Skeletal muscle cell (primary cell): ENCODE results near the gene SLC2A2.
"Not testable (repeated sequence)": the region's sequence is repeated elsewhere in the genome, so short reads cannot be mapped to it uniquely, and the experiment has no call there.

Experiments
- DNase-seq: peaks from one replicate; pipeline ENCODE4 v3.0.0-alpha.2; 2010; ENCODE audit warnings: low read depth
- H3K4me3 ChIP-seq: 2 replicates; pipeline ENCODE4 v1.5.1; 2011; ENCODE audit warnings: low read depth, mild to moderate bottlenecking, control low read depth, low read length, moderate library complexity

SLC2A2 gene

DNA sequence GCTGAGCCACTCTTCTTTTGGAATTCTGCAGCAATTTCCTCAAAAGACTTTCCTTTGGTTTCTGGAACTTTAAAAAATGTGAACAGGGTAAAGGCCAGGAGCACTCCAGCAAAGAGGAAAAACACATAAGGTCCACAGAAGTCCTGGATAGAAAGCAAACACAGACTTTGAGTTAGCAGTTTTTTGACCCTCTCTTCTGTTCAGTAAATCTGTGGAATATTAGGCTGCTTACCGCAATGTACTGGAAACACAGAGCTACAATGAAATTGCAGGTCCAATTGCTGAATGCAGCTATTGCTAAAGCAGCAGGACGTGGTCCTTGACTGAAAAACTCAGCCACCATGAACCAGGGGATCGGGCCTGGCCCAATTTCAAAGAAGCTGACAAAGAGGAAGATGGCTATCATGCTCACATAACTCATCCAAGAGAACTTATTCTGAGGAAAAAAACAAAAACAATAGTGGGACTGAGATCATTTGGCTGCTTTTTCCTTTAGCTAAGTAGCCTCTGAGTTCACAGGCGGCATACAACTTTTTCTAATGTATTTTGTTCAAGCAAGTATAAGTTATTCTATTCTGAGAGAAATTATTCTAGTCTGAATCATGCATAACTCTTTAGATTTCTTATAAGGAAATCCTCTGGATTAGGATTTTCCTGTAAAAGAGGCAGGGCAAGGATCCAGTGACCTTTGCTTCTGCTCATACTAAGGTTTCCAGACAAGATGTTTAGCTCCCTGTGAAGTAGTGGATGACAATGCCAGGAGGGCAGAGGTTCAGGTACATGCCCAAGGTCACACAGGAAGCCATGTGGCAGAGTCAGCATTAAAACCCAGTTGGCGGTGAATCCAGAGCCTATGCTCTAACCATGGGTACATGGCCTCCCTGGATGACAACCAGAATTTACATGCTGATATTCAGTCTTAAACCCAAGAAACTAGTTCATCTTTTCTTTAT lies 28.3 kb downstream of the SLC2A2 start:
- DNase-seq, result no peak
- no peak overlapping the region for H3K4me3 ChIP-seq

DNA sequence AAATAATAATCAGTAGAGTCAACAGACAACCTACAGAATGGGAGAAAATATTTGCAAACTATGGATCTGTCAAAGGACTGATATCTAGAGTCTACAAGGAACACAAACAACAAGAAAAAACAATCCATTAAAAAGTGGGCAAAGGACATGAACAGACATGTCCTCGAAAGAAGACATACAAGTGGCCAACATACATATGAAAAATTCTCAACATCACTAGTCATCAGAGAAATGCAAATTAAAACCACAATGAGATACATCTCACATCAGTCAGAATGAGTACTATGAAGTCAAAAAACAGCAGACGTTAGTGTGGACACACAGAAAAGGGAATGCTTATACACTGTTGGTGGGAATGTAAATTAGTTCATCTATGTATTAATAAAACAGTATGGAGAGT lies 33.7 kb downstream of the SLC2A2 start:
- DNase-seq, result no peak
- no peak overlapping the region for H3K4me3 ChIP-seq

DNA sequence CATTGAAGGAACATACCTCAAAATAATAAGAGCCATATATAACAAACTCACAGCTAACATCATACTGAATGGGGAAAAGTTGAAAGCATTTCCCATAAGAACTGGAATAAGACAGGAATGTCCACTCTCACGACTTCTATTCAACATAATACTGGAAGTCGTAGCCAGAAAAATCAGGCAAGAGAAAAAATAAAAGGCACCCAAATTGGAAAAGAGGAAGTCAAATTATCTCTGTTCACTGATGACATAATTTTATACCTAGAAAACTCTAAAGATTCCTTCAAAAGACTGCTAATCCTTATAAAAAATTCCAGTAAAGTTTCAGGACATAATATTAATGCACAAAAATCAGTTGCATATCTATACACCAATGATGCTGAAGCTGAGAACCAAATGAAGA lies 34.9 kb downstream of the SLC2A2 start:
- DNase-seq, result no peak
- no peak overlapping the region for H3K4me3 ChIP-seq

DNA sequence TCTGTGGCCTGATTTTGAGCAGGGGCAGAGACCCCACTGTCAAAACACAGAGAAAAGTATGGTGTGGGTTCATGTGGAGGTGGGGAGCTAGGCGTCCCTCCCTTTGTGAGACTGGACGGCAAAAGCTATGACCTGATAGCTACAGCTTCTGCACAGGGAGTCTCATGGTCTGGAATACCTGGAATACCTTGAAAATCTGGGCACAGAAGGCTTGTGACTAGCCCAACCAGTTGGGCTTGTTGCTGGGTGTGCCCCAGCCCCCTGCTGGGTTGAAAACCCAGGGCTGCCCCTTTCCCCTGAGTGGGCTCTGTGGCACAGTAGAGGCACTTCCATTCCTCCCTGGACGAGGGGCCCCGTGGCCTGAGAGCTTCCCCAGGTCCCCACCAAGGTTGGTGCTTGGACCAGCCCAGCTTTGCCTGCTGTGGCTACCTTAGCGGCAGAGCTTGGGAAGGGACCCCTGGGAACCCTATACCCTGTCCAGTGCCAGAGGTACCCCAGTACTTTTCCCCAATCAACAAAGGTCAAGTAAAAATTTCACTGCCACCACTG lies 37.3 kb downstream of the SLC2A2 start:
- DNase-seq, result no peak
- no peak overlapping the region for H3K4me3 ChIP-seq

DNA sequence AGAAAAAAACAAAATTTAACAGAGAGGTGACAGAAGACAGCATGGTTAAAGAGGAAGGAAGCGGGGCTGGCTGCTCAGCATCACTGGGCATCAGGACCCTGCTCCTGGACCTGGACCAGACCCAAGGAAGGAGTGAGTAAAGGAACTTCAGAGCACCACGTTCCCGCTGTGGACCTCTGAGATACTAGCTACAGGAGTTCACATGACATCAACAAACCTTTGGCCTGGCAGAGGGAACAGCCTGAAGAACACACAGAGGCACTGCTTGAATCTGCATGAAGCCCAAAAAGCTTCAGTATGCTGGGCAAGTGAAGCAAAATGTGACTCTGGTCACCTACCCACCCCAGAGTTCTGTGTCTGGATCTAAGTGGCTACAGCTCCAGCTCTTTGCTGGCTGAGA lies 38.1 kb downstream of the SLC2A2 start:
- H3K4me3 ChIP-seq, result no peak overlapping the region
- DNase-seq, result no peak

DNA sequence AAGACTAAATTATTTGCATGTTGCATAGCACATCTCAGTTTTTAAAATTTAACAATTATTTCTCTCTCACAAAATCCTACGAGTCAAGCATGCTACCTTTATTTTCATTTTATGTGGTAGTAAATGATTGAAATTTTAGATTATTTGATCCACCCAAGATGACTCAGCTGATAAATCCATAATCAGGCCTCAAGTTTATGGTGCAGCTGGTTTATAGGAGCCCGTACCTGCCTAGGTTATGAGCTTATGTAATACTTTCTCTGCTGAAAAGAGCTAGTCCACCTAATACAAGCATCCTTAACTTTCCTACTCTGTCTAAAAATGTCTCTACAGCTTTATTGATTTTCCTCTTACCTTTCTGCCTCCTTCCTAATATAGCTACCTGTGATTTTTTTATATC lies 41.2 kb downstream of the SLC2A2 start:
- H3K4me3 ChIP-seq, result no peak overlapping the region
- DNase-seq, result no peak

DNA sequence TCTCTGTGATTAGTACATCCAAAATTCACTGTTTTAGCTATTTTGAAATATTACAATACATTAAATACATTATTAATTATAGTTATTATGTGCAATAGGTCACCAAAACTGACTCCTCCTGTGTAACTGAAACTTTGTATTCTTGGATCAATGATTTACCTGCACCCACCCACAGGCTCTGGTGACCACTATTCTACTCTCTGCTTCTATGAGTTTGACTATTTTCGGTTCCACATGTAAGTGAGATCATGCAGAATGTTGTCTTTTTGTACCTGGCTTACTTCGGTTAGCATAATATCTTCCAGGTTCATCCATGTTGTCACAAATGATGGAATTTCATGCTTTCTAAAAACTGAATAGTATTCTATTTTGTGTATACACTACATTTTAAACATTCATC lies 43.8 kb downstream of the SLC2A2 start:
- DNase-seq, result no peak

DNA sequence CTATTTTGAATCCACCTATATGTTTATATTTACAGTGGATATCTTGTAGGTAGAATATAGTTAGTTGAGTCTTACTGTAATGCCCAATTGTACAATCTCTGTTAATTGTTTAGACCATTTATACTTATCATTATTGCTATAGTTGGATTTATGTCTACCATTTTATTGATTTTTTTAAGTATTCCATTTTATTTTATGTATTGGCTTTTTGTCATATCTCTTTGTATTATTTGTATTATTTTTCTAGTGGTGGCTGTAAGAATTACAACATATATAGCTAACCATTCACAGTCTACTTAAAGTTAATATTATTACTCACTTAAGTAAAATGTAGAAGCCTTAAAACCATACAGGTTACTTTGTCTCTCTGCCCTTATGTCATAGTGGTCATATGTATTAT lies 46.1 kb downstream of the SLC2A2 start:
- H3K4me3 ChIP-seq, result no peak overlapping the region
- DNase-seq, result no peak

More for the DNA sequence above, 43.8 kb downstream of the SLC2A2 start:
- H3K4me3 ChIP-seq, result no peak overlapping the region

DNA sequence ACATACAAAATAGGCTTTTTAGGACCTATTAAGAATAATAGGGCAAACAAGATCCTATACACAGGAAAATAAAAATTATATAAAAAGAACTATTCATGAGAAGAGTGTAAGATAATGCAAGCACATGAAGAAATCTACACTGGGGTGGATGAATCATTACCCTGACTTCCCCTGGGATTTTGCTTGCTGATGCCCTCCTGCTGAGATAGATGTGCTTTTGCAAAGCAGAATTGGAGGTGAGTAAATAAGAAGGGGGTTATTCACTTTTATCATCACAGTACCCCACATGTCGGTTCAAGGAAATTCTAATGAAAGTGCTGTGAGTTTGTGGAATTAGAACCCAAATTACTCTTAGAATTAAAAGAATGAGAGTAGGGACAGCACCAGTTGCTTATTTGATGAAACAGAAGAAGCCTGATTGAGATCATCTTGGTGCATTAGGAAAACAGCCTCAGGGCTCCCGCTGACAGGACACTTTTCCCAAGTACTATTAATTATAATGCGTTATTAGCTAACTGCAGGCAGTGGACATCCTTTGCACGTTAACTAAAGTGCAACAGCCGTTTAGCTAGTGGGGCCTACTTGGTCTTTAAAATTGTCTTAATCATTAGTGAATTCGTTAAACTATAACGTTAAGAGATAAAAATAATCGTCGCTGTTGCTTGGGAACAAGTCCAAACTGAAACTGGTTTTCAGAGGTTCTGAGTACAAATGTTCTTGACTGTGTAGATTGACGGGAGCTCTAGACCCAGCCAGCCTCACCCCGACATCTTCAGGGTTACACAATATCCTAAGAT lies 48.4 kb downstream of the SLC2A2 start:
- H3K4me3 ChIP-seq, result no peak overlapping the region
- DNase-seq, result peak; percentile 73

DNA sequence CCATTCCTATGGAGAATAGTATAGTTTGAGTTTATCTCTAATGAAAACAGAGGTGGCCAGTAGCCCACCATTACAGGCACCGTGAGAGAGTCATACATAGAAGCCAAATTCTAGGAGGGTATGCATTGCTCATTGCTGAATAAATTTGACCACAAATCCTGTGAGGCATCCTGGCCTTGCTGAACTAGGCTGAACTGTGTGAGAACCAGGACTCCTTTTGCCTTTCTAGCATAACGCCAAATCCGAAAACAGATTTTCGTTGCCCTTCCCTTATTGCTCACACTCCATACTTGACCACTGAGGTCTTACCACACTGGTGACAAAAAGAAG lies 50.4 kb downstream of the SLC2A2 start:
- H3K4me3 ChIP-seq, result no peak overlapping the region
- DNase-seq, result no peak

DNA sequence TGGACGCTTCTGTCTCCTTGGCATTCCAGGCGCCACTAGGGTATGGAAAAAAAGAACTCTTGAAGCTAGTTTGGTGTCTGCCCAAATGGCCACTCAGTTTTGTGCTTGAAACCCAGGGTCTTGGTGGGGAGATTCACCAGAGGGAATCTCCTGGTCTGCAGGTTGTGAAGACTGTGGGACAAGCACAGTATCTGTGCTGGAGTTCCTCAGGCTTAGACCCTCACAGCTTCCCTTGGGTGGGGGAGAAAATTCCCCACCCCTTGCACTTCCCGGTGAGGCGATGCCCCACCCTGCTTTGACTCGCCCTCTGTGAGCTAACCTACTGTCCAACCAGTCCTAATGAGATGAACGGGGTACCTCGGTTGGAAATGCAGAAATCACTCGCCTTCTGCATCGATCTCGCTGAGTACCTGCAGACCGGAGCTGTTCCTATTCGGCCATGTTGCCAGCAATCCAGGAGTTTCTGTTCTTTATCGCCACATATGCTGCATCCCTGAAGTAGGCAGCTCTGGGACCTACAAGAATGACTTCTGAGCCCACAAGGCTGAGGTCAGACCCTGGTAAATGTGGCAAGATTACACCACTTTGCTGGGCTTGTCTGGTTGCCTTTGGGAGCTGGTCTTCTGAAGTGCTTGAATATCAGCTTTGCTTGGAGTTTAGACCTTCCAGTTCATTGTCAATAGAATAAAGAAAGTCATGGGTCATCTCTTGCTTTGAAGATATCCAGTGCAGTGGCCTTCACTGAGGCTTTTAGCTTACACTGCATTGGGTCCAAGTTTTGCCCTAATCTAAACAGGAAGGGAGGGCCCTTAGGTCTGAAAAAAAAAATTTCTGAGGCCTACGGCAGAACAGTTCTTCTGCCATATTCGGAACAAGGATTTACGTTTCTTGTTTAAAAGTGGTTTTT lies 51.0 kb downstream of the SLC2A2 start:
- no peak overlapping the region for H3K4me3 ChIP-seq
- no peak for DNase-seq

DNA sequence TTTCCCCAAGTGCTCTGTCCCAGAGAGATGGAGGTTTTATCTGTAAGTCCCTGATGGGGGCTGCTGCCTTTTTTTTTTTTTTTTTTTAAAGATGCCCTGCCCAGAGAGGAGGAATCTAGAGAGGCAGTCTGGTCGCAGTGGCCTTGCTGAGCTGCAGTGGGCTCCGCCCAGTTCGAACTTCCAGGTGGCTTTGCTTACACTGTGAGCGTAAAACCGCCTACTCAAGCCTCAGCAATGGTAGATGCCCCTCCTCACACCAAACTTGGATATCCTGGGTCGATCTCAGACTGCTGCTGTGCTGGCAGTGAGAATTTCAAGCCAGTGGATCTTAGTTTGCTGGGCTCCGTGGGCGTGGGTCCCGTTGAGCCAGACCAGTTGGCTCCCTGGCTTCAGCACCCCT lies 51.6 kb downstream of the SLC2A2 start:
- no peak overlapping the region for H3K4me3 ChIP-seq
- no peak for DNase-seq

DNA sequence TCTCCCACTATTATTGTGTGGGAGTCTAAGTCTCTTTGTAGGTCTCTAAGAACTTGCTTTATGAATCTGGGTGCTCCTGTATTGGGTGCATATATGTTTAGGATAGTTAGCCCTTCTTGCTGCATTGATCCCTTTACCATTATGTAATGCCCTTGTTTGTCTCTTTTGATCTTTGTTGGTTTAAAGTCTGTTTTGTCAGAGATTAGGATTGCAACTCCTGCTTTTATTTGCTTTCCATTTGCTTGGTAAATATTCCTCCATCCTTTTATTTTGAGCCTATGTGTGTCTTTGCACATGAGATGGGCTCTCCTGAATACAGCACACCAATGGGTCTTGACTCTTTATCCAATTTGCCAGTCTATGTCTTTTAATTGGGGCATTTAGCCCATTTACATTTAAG lies 53.6 kb downstream of the SLC2A2 start:
- not testable (repeated sequence) for DNase-seq, H3K4me3 ChIP-seq

DNA sequence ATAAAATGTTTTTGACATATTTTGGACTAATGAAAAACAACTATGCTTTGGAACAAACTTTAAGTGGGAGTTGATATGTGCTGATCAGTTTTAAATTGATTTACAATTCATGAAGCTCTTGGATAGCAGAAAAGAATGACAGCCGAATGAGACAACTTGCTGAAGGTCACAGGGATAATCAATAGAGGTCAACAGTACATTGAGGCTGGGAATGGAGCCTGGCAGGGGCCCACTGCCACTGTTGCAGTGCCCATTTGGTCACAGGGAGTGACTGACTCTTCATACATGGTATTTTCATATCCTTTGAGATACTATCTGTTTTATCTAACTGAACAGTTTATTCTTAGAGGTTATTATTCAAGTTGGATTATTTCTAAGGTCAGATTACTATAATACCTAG lies 59.4 kb downstream of the SLC2A2 start:
- no peak overlapping the region for H3K4me3 ChIP-seq
- DNase-seq, result no peak

DNA sequence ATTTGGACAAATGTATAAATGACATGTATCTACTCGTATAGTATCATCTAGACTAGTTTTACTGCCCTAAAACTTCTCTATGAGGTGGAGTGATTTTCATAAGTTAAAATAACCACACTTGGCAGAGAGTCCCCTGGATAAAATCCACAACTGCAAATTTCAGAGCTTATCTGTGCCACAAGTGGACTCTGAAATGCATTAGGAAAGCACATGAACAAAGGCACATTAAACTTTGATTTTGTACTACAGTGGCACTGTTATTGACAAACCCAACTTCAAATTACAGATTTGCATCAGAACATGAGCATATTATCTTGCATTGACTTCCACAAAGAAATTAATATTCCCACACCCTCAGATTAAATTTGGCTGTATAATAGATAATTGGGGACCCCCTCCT lies 60.0 kb downstream of the SLC2A2 start:
- DNase-seq, result no peak
- H3K4me3 ChIP-seq, result no peak overlapping the region

DNA sequence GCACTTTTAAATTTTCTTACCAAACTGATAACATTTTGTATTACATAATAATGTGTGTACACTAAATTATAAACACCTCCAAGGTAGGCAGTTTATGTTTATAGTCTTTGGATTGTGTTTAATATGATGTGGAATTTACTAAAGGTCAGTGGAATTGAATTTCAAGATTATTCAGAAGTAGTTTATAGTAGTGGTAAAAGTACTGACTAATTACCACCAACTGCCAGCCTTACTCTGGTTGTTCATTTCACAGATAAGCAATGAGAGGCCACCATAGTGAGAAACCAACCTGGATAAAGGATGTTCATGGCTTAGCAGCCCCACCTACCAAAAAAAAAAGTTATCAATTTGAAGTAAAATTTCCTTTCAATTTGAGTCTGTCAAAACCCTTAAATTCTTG lies 64.1 kb downstream of the SLC2A2 start:
- DNase-seq, result no peak
- H3K4me3 ChIP-seq, result no peak overlapping the region

DNA sequence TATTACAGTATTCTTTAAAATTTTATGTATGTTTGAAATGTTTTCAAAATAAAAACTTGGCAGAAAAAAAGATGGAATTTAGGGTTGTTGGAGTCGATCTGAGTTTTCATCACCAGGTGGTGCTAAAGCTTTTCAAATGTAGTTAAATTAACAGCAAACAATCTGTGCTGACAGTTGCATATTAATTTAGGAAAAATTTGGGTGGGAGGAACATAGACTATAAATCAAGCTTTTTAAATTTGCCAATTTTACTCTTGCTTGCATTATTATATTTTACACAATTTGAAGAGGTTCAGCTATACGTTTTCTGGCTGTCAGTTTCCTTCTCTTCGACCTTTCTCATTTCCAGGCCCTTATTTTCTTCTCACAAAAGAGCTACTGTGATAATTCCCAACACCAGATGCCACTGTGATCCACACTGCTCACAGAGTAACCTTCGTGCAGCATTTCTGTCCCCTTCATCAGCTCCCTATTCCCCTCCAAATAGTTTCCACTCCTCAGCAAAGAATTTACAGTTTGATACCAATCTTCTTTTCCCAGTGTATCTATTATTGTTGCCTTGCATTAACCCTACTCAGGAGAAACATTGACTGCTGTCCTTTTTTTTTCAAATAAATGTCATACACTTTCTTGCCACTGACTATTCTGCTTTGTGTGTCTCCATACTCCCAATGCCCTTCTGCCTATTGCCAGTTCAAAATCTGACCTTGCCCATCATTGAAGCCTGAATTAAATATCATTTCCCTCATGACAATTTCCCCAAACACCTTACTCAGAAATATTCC lies 64.7 kb downstream of the SLC2A2 start:
- DNase-seq, result peak; percentile 1

DNA sequence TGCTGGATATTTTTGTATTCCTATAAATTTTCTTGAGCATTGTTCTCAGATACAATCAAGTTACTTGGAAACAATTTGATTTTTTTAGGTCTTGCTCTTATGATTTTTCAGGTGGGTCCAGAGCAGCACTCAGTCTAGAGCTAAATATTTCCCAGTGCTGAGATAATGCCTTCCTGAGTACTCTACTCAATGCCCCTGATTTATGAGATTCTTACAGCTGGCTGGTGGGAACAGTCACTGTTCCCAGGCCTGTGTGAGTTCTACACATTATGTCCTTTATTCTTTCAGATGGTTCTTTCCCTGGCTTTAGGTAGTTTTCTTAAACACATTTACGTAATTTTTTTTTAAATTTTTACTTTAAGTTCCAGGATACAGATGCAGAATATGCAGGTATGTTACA lies 67.1 kb downstream of the SLC2A2 start:
- DNase-seq, result no peak
- H3K4me3 ChIP-seq, result no peak overlapping the region

More for the DNA sequence above, 64.7 kb downstream of the SLC2A2 start:
- no peak overlapping the region for H3K4me3 ChIP-seq

DNA sequence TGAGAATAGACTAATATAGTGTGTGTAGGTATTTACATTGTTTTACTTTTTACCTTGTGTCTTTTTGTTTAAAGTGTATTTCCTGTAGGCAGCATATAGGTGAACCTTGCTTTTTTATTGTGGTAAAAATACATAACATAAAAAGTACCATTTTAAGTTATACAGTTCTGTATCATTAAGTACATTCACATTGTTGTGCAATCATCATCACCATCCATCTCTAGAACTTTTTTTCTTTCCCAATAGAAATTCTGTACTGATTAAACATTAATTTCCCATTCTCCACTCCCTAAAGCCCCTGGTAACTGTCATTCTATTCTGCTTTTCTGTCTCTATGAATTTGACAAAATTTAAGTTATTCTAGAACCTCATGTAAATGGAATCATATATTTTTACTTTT lies 69.9 kb downstream of the SLC2A2 start:
- H3K4me3 ChIP-seq, result no peak overlapping the region
- no peak for DNase-seq
